B cell (primary cell): ENCODE results near the gene HOXD8.

Source experiments
- CTCF ChIP-seq: fragments of 200-600 bp; IDR thresholded peaks from one replicate; pipeline ENCODE4 v1.8.0; 2022; ENCODE audit warnings: antibody characterized with exemption, mild to moderate bottlenecking
- EZH2 ChIP-seq: IDR thresholded peaks from 2 replicates; pipeline ENCODE4 v1.6.1; 2012; ENCODE audit warnings: borderline replicate concordance, low read depth, mild to moderate bottlenecking, moderate library complexity, low read length; ENCODE audit not compliant: insufficient read depth, poor library complexity, severe bottlenecking

GRCh38 chr2:176158186-176158591, 28.7 kb downstream of the HOXD8 start:
- TF ChIP-seq CTCF (no peak), EZH2 (no peak)
